Superior temporal gyrus (tissue), 1 donor: ENCODE data around the gene BRCA1.
"Not testable (repeated sequence)": the region's sequence is repeated elsewhere in the genome, so short reads cannot be mapped to it uniquely, and the experiment has no call there.

Experiments used
- DNase-seq: peaks from one replicate; pipeline ENCODE4 v3.0.0-alpha.2; 2016; ENCODE audit errors: extremely low spot score

BRCA1 gene

DNA sequence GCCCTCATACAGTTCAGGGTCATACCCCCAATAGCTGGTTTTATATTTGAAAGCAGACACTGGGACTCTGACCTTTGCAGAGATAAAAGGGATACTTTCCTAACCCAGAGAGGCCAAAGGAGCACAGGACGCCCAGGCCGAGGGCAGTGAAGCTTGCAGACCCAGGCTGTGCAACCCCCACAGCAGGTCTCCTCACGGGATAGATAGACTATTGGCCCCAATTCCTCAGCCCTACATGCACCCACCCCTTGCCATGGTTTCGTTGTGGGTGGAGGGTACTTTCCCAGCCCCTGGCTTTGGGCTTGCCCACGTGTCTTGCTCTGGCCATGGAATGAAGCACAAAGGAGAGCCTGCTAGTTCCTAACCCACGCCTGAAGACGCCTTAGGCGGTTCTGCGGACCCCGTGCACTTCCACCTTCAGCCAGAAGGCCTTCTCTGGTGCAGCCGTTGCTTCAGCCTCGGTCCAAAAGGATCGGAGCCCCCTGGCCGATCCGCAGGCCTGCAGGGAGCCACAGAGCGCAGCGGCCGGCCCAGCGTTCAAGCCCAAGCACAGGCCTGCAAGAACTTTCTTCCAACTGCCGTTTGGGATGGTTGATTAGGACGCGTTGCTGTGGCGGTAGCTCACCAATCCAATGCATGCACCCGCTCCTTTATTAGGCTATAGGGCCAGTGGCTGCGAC, 9.8 kb upstream of the BRCA1 start:
- no peak for DNase-seq

DNA sequence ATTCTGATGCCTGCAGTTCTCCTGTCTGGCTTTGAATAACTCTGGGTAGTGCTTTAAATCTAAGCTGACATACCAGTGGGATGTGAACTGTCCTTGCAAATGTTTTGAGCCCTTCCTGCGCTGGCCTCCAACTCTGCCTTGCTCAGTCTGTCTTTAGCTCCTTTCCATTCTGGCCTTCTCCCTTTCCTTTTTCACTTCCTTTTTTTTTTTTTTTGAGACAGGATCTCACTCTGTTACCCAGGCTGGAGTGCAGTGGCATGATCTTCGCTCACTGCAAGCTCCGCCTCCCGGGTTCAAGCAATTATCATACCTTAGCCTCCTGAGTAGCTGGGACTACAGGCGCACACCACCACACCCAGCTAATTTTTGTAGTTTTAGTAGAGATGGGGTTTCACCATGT, 8.3 kb upstream of the BRCA1 start:
- not testable (repeated sequence) for DNase-seq

DNA sequence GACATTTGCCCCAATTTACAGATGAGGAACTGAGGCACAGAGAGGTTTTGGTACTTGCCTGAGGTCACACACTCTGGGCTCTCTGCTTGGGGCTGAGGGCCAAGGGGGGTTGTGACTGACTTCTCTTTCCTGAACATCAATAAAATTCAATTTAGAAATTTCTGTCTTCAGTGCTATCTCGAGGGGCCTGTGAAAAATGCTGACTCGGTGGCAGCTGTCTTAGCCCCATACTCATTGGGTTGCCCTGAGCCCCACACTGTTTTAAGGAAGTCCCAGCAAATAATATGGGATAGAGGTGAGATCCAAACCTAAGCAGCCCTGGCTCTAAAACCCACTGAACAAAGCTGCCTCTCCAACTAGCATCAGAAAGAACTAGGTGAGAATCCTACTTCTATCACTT, 7.0 kb upstream of the BRCA1 start:
- DNase-seq, result no peak

DNA sequence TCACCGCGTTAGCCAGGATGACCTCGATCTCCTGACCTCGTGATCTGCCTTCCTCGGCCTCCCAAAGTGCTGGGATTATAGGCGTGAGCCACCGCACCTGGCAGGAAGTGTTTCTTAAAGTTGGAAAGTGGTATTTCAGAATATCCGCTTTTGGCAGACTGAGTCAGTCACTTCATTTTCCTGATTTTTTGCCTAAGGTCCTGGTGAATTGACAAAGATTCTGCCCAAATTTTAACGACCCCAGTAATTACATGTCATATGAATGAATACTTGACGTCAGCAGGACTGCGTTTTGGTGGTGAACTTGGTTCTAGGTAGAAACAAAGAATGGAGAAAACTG, 4.5 kb upstream of the BRCA1 start:
- DNase-seq, result no peak

DNA sequence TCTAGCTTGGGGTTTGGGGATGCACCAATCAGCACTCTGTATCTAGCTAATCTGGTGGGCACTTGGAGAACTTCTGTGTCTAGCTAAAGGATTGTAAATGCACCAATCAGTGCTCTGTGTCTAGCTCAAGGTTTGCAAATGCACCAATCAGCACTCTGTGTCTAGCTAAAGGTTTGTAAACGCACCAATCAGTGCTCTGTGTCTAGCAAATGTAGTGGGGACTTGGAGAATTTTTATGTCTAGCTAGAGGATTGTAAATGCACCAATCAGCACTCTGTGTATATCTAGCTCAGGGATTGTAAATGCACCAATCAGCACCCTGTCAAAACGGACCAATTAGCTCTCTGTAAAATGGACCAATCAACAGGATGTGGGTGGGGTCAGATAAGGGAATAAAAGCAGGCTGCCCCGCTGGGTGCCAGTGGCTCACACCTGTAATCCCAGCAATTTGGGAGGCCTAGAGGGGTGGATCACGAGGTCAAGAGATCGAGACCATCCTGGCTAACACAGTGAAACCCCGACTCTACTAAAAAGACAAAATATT, 2.2 kb upstream of the BRCA1 start:
- not testable (repeated sequence) for DNase-seq

DNA sequence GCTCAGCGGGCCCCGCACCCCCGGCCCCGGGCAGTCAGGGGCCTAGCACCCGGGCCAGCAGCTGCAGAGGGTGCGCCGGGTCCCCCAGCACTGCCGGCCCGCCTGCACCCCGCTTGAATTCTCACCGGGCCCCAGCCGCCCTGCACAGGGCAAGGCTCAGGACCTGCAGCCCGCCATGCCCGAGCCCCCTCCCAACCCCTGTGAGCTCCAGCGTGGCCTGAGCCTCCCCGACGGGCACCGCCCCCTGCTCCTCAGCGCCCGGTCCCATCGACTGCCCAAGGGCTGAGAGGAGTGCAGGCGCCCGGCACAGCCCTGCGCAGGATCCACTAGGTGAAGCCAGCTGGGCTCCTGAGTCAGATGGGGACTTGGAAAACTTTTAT, 1.7 kb upstream of the BRCA1 start:
- no peak for DNase-seq

DNA sequence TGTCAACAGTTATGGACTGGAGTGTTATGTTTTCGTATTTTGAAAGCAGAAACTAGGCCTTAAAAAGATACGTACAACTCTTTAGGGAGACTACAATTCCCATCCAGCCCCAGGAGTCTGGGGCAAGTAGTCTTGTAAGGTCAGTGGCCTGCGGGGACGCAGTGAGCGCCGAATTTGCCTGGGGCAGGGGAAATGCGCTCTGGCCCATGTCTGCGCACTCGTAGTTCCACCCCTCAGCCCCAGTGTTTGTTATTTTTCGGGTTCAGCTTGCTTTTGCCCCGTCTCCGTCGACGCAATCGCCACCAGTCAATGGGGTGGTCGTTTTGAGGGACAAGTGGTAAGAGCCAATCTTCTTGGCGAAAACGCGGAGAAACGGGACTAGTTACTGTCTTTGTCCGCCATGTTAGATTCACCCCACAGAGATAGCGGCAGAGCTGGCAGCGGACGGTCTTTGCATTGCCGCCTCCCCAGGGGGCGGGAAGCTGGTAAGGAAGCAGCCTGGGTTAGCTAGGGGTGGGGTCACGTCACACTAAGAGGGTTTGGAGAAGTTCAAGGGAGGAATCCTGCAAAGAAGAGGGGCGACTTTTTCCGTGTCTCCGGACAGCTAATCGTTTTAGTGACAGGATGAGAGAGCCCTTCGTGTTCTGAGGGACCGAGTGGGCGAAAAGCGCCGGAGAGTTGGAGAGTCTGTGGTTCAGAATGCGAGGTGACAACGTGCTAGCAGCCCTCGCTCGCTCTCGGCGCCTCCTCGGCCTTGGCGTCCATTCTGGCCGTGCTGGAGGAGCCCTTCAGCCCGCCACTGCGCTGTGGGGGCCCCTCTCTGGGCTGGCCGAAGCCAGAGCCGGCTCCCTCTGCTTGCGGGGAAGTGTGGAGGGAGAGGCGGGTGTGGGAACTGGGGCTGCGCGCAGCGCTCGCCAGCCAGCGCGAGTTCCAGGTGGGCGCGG, 1.1 kb upstream of the BRCA1 start:
- DNase-seq, result no peak

DNA sequence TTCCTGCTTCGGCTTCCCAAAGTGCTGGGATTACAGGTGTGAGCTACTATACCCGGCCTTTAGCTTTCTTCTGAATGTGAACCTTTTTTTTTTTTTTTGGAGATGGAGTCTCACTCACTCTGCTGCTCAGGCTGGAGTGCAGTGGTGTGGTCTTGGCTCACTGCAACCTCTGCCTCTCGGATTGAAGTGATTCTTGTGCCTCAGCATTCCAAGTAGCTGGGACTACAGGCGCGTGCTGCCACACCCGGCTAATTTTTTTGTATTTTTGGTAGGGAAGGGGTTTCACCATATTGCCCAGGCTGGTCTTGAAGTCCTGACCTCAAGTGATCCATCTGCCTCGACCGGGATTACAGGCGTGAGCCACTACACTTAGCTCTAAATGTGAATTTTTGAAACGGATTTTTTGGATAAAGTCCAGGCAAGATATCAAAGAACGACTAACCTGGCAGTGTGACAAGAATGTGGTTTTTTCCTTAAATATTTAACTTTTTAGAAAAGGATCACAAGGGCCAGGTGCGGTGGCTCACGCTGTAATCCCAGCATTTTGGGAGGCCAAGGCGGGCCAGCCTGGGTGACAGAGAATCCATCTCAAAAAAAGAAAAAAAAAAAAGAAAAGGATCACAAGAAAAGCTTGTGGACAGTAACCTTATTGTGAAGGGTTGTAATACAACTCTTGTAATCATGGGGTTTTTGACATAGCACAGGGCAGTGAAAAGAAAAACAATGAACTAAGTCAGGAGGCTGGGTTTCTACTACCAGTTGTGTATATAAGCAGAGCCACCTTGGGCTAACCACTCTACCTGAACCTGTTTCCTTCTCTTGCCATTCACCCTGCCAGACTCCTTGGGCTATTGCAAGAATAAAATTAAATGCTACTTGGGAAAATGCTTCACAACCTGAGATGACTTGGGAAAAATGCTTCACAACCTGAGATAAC, 6.2 kb downstream of the BRCA1 start:
- DNase-seq, result no peak

DNA sequence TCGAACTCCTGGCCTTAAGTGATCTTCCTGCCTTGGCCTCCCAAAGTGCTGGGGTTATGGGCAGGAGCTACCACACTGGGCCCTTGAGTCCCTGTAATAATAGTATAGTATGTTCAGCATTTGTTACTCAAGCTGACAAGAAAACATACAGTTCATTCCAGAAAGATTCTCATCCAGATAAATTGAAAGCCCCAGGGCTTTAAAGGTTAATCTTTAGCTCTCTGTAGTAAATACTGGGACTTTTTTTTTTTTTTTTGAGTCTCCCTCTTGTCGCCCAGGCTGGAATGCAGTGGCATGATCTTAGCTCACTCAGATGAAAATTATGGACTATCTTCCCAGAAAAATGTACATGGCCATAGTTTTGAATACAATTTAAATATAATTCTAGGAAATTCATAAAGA, 11.0 kb downstream of the BRCA1 start:
- no peak for DNase-seq

DNA sequence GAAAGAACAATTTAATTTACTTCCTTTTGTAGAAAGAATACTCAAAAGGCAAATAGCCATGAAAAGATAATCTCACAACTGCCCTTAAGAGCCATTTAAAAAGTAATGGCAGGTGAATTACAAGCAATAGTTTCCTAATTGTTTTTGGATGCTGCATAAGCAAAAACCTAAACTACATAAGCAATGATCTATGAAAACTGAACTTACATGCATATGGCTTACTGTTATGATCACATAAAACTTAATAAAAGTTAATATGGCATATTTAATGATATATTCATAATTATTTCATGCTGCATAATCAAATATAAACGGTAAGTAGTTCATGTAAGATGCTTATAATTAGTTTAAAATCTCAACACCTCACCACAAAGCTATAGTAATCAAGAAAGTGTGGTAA, 18.6 kb downstream of the BRCA1 start:
- DNase-seq, result no peak

DNA sequence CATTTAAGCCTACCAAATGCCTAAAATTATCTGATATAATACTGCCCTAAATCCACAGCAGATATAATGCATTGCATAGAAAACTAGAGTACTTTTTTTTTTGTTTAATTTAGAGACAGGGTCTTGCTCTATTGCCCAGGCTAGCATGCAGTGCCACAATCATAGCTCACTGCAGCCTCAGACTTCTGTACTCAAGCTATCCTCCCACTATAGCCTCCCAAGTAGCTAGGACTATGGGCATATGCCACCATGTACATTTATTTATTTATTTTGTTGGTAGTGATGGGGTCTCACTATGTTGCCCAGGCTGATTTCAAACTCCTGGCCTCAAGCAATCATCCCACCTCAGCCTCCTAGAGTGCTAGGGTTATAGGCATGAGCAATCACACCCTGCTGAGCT, 20.0 kb downstream of the BRCA1 start:
- no peak for DNase-seq

DNA sequence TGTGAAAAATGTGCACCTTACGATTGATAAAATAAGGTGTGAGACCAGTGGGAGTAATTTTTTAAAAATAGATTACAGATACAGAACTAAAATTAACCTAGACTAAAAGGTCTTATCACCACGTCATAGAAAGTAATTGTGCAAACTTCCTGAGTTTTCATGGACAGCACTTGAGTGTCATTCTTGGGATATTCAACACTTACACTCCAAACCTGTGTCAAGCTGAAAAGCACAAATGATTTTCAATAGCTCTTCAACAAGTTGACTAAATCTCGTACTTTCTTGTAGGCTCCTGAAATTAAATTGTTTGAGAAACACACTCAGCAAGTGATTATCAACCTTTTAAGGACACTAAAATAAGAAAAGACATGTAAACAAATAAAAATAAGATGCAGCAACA, 20.5 kb downstream of the BRCA1 start:
- DNase-seq, result no peak

DNA sequence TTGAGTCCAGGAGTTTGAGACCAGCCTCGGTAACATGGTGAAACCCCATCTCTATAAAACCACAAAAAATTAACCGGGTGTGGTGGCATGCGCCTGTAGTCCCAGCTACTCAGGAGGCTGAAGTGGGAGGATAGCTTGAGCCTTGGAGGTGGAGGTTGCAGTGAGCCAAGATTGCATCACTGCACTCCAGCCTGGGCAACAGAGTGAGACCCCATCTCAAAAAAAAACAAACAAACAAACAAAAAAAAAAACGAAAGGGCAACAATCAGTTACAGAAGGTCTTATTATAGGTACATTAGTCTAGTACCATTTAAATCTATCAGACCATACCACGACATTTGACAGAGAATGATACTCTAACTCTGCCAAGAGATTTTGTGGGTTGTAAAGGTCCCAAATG, 29.8 kb downstream of the BRCA1 start:
- not testable (repeated sequence) for DNase-seq

DNA sequence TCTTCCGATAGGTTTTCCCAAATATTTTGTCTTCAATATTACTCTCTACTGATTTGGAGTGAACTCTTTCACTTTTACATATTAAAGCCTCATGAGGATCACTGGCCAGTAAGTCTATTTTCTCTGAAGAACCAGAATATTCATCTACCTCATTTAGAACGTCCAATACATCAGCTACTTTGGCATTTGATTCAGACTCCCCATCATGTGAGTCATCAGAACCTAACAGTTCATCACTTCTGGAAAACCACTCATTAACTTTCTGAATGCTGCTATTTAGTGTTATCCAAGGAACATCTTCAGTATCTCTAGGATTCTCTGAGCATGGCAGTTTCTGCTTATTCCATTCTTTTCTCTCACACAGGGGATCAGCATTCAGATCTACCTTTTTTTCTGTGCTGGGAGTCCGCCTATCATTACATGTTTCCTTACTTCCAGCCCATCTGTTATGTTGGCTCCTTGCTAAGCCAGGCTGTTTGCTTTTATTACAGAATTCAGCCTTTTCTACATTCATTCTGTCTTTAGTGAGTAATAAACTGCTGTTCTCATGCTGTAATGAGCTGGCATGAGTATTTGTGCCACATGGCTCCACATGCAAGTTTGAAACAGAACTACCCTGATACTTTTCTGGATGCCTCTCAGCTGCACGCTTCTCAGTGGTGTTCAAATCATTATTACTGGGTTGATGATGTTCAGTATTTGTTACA, 30.9 kb downstream of the BRCA1 start:
- peak; percentile 27 for DNase-seq

DNA sequence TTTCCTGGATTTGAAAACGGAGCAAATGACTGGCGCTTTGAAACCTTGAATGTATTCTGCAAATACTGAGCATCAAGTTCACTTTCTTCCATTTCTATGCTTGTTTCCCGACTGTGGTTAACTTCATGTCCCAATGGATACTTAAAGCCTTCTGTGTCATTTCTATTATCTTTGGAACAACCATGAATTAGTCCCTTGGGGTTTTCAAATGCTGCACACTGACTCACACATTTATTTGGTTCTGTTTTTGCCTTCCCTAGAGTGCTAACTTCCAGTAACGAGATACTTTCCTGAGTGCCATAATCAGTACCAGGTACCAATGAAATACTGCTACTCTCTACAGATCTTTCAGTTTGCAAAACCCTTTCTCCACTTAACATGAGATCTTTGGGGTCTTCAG, 32.3 kb downstream of the BRCA1 start:
- DNase-seq, result no peak

DNA sequence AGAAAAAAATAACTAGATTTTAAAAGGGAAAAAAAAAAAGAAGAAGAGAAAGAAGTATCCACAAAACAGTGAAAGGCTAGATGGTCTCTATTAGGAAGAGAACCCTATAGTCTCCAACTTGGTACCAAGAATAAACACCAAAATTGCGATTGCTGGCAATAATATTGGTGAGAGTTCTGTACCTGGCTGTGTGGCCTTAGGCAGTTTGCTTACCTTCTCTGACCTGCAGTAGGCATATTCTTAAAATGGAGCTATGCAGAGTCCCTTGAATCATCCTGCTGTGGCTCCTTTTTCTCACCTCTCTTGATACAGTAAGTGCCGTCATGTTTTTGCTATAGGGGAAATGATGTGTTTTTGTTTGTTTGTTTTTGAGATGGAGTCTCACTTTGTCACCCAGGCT, 35.1 kb downstream of the BRCA1 start:
- DNase-seq, result no peak

DNA sequence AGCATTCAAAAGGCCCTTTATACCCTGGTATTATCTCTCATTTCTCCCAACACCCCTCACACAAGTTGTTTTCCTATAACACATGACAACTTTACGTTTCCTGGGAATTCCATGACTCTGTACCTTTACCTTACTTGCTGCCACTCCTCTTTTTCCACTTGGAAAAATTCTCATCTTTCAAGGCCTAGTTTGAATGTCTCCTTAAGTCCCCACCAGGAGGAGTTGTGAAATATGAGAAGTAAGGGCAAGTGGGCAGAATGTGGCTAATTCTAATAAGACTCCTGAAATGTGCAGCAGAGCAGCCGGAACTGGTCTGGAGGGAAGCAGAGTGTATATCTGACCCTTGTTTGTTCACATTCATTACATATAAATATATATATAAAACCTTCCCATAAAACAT, 39.7 kb downstream of the BRCA1 start:
- DNase-seq, result no peak

DNA sequence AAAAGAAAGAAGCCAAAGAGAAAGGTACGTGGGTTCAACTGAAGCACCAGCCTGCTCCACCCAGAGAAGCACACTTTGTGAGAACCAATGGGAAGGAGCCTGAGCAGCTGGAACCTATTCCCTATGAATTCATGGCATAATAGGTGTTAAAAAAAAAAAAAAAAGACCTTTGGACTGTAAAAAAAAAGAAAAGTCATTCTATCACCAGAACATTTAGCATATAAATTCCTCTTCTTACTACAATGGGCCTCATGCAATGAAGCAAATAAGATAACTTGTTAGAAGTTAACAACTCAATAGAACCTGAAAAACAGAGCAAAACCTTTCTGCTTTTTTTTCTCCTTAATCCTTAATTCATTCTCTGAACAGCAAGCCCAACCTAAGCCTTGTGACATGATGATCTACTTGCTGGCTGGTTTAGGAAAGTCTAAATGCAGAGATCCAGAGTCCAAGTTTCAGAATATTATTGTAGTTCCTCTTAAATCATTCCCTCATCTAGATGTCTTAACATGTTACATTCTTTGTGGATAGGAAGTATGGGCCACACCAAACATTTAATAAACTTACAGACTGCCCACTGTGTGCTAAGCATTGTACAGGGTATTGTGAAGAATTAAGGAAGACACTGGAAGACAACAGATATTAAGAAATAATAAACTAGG, 45.4 kb downstream of the BRCA1 start:
- no peak for DNase-seq

DNA sequence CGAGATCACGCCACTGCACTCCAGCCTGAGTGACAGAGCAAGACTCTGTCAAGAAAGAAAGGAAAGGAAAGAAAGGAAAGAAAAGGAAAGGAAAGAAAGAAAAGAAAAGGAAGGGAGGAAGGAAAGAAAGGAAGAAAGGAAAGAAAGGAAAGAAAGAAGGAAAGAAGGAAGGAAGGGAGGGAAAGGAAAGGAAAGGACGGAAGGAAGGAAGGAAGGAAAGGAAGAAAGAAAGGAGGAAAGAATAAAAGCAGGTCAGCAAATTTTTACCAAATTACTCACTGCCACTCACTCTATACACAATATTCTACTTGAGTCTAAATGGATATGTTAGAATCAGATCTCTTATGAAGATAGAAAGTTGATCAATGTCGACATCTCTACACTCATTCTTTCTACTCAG, 50.3 kb downstream of the BRCA1 start:
- DNase-seq, result no peak

DNA sequence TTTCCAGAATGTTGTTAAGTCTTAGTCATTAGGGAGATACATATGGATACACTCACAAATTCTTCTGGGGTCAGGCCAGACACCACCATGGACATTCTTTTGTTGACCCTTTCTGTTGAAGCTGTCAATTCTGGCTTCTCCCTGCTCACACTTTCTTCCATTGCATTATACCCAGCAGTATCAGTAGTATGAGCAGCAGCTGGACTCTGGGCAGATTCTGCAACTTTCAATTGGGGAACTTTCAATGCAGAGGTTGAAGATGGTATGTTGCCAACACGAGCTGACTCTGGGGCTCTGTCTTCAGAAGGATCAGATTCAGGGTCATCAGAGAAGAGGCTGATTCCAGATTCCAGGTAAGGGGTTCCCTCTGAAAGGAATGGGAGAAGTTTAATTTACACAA, 54.3 kb downstream of the BRCA1 start:
- DNase-seq, result no peak

DNA sequence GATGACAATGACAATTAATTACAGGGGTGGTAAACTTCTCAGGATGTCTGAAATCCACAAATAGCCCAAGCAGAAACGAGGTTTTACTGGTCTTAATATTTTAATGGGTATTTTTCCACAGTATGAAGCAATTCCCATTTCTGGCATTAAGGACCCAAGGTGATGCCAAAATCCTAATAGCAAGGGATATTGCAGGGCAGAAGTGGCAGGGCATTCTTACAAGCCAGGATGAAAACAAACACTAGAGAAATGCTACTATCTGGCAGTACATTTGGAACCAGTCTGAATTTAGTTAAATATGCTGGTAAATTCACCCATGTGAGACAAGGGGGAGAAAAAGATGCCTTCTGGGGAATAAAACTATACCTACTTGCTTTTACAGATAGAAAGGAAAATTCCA, 54.9 kb downstream of the BRCA1 start:
- DNase-seq, result no peak
